H1 (cell line): ENCODE data around the gene MPPED2. TPM values are rescaled to one million over a fixed set of nuclear protein-coding genes. Genes with fewer than 3 reads are reported as not detected.

Source experiments
- CTCF ChIA-PET: fragments of 300-600 bp; sonication (Branson Sonifier 250); formaldehyde crosslinking; loops from one replicate; lab custom pipeline; 2021; ENCODE audit not compliant: partially characterized antibody; lab: Charles Lee
- POLR2A ChIA-PET: fragments of 300-600 bp; sonication (Branson Sonifier 250); formaldehyde crosslinking; loops from one replicate; lab custom pipeline; 2021; ENCODE audit warnings: inconsistent platforms; ENCODE audit not compliant: partially characterized antibody; lab: Charles Lee
- DNase-seq, 2 experiments: peaks; one replicate each; pipeline versions ENCODE4 v3.0.0 to v3.0.0-alpha.2; 2010 to 2022; ENCODE audit warnings: low spot score in 2 of 2, low read depth in 1 of 2, mixed read lengths in 1 of 2
- FAIRE-seq: peaks from 2 replicates; lab custom pipeline; 2011; peaks lifted over from hg19 to GRCh38; lab: Jason Lieb, UNC
- H2AFZ ChIP-seq: 2 replicates; pipeline ENCODE4 v1.8.1; 2012; ENCODE audit warnings: low read length, inconsistent platforms
- H2AK5ac ChIP-seq: 2 replicates; pipeline ENCODE4 v1.6.1; 2013; ENCODE audit warnings: low read depth, low read length
- H2BK120ac ChIP-seq: replicated peaks from 2 replicates; pipeline ENCODE3; 2013; ENCODE audit warnings: low read depth, low read length, inconsistent platforms
- H2BK12ac ChIP-seq: 2 replicates; pipeline ENCODE4 v1.6.1; 2013; ENCODE audit warnings: low read depth, low read length
- H2BK15ac ChIP-seq: 2 replicates; pipeline ENCODE4 v1.6.1; 2013; ENCODE audit warnings: low read length
- H2BK20ac ChIP-seq: 2 replicates; pipeline ENCODE4 v1.6.1; 2013; ENCODE audit warnings: low read length
- H2BK5ac ChIP-seq: 2 replicates; pipeline ENCODE4 v1.6.1; 2013; ENCODE audit warnings: low read depth, low read length
- H3K14ac ChIP-seq: 2 replicates; pipeline ENCODE4 v1.6.1; 2013; ENCODE audit warnings: inconsistent platforms; ENCODE audit not compliant: insufficient read length
- H3K18ac ChIP-seq: 2 replicates; pipeline ENCODE4 v1.6.1; 2013; ENCODE audit warnings: low read length; ENCODE audit errors: extremely low read depth
- H3K23ac ChIP-seq: 2 replicates; pipeline ENCODE4 v1.6.1; 2013; ENCODE audit warnings: inconsistent platforms; ENCODE audit not compliant: insufficient read length
- H3K23me2 ChIP-seq: 2 replicates; pipeline ENCODE4 v1.6.1; 2013; ENCODE audit warnings: low read depth, low read length
- H3K27ac ChIP-seq: 2 replicates; pipeline ENCODE4 v1.6.1; 2011; ENCODE audit warnings: low read depth, low read length, inconsistent platforms
- H3K27me3 ChIP-seq, 4 experiments: replicated peaks in 1 of 4; 1 replicate in 1 of 4; 2 replicates in 3 of 4; pipeline versions ENCODE4 v1.6.1 to v1.8.1; 2011 to 2013; ENCODE audit warnings: low read length in 3 of 4, mild to moderate bottlenecking in 3 of 4, inconsistent platforms in 2 of 4, mixed read lengths in 2 of 4, moderate library complexity in 1 of 4; ENCODE audit not compliant: control insufficient read depth in 3 of 4, insufficient read depth in 3 of 4; ENCODE audit errors: extremely low read depth in 1 of 4
- H3K36me3 ChIP-seq, 4 experiments: 2 replicates each; pipeline versions ENCODE4 v1.6.1 to v1.8.1; 2011 to 2013; ENCODE audit warnings: mild to moderate bottlenecking in 4 of 4, low read length in 3 of 4, moderate library complexity in 2 of 4, control low read depth in 1 of 4, inconsistent platforms in 1 of 4; ENCODE audit not compliant: insufficient read depth in 4 of 4, control insufficient read depth in 2 of 4
- H3K4ac ChIP-seq: replicated peaks from 2 replicates; pipeline ENCODE3; 2013; ENCODE audit warnings: low read length, low read depth, mixed read lengths, inconsistent platforms; ENCODE audit not compliant: insufficient read length
- H3K4me1 ChIP-seq, 4 experiments: replicated peaks in 1 of 4; 1 replicate in 1 of 4; 2 replicates in 3 of 4; pipeline versions ENCODE4 v1.6.1 to v1.8.1; 2011 to 2013; ENCODE audit warnings: low read length in 3 of 4, inconsistent platforms in 2 of 4, mixed read lengths in 1 of 4; ENCODE audit not compliant: insufficient read depth in 4 of 4, control insufficient read depth in 3 of 4
- H3K4me2 ChIP-seq, 2 experiments: 2 replicates each; pipeline versions ENCODE4 v1.6.1 to v1.8.1; 2011 to 2013; ENCODE audit warnings: low read depth in 2 of 2, low read length in 2 of 2, control low read depth in 1 of 2, inconsistent platforms in 1 of 2, mild to moderate bottlenecking in 1 of 2; ENCODE audit not compliant: insufficient read depth in 1 of 2
- H3K4me3 ChIP-seq, 4 experiments: fragments of 200-600, 300-600 bp in 1 of 4; sonication (generic), shearing (Covaris generic), sonication (Bioruptor Twin) in 1 of 4; 2 replicates each; pipeline versions ENCODE4 v1.5.1 to v1.8.1; 2011 to 2016; ENCODE audit warnings: low read length in 4 of 4, low read depth in 3 of 4, control low read depth in 2 of 4, inconsistent platforms in 2 of 4, mild to moderate bottlenecking in 2 of 4, mixed read lengths in 1 of 4, moderate library complexity in 1 of 4; ENCODE audit not compliant: insufficient read depth in 2 of 4; ENCODE audit errors: extremely low read depth in 1 of 4
- H3K56ac ChIP-seq: replicated peaks from 2 replicates; pipeline ENCODE3; 2013; ENCODE audit warnings: low read depth, mild to moderate bottlenecking, mixed read lengths, low read length, inconsistent platforms; ENCODE audit not compliant: insufficient read length
- H3K79me1 ChIP-seq: 2 replicates; pipeline ENCODE4 v1.6.1; 2013; ENCODE audit warnings: low read depth, low read length, control low read depth
- H3K79me2 ChIP-seq, 2 experiments: 2 replicates each; pipeline versions ENCODE4 v1.6.1 to v1.8.1; 2012 to 2013; ENCODE audit warnings: low read length in 2 of 2, mild to moderate bottlenecking in 2 of 2, inconsistent platforms in 1 of 2; ENCODE audit not compliant: insufficient read depth in 2 of 2, control insufficient read depth in 1 of 2
- H3K9ac ChIP-seq, 4 experiments: replicated peaks in 1 of 4; 1 replicate in 1 of 4; 2 replicates in 3 of 4; pipeline versions ENCODE4 v1.6.1 to v1.8.1; 2011 to 2013; ENCODE audit warnings: low read depth in 3 of 4, low read length in 3 of 4, control low read depth in 2 of 4, mild to moderate bottlenecking in 2 of 4, moderate library complexity in 2 of 4, inconsistent platforms in 1 of 4; ENCODE audit errors: extremely low read depth in 1 of 4
- H3K9me3 ChIP-seq, 2 experiments: 2 replicates each; pipeline versions ENCODE4 v1.6.1 to v1.8.1; 2012 to 2013; ENCODE audit warnings: mild to moderate bottlenecking in 2 of 2, moderate library complexity in 2 of 2, control low read depth in 1 of 2, inconsistent platforms in 1 of 2, low read depth in 1 of 2, low read length in 1 of 2, mixed read lengths in 1 of 2; ENCODE audit not compliant: insufficient read depth in 2 of 2
- H4K20me1 ChIP-seq, 2 experiments: replicated peaks in 1 of 2; 2 replicates each; pipeline versions ENCODE3 to v1.8.1; 2011 to 2013; ENCODE audit warnings: inconsistent platforms in 2 of 2, low read length in 2 of 2, mild to moderate bottlenecking in 1 of 2; ENCODE audit not compliant: insufficient read depth in 2 of 2, control insufficient read depth in 1 of 2
- H4K5ac ChIP-seq: 2 replicates; pipeline ENCODE4 v1.6.1; 2013; ENCODE audit warnings: low read length, low read depth, mixed read lengths, inconsistent platforms; ENCODE audit not compliant: insufficient read length
- H4K8ac ChIP-seq: 2 replicates; pipeline ENCODE4 v1.8.0; 2013; ENCODE audit warnings: mild to moderate bottlenecking, moderate library complexity, low read length, inconsistent platforms; ENCODE audit not compliant: insufficient read depth; ENCODE audit errors: extremely low read depth
- H4K91ac ChIP-seq: replicated peaks from 2 replicates; pipeline ENCODE3; 2013; ENCODE audit warnings: low read length, mixed read lengths, inconsistent platforms; ENCODE audit not compliant: insufficient read length
- CHD2 ChIP-seq: IDR thresholded peaks from 2 replicates; pipeline ENCODE4 v1.6.1; 2012; ENCODE audit warnings: low read length, improper control_type of control experiment
- NANOG ChIP-seq: IDR thresholded peaks from 2 replicates; pipeline ENCODE4 v1.6.1; 2011; ENCODE audit warnings: low read length, low read depth, mild to moderate bottlenecking, inconsistent platforms; ENCODE audit not compliant: insufficient read depth, poor library complexity, severe bottlenecking
- POLR2AphosphoS5 ChIP-seq: IDR thresholded peaks from 2 replicates; pipeline ENCODE4 v1.6.1; 2011; ENCODE audit warnings: low read depth, low read length
- POU5F1 ChIP-seq: IDR thresholded peaks from 2 replicates; pipeline ENCODE4 v1.6.1; 2011; ENCODE audit warnings: low read depth, mild to moderate bottlenecking, low read length, moderate library complexity
- ZNF274 ChIP-seq: IDR thresholded peaks from 2 replicates; pipeline ENCODE4 v1.7.0; 2012; ENCODE audit warnings: low read length, borderline replicate concordance; ENCODE audit errors: extremely low read depth
- WGBS, 2 experiments: shearing (Covaris generic) in 1 of 2; methylation state at CpG; one replicate each; pipeline versions ENCODE4 v1.1.6 to v1.1.7; 2013 to 2015; ENCODE audit warnings: low lambda C conversion rate in 2 of 2, mixed read lengths in 2 of 2, inconsistent platforms in 1 of 2, low coverage in 1 of 2, missing lambda C conversion rate in 1 of 2; ENCODE audit not compliant: insufficient replicate concordance in 2 of 2, insufficient coverage in 1 of 2, insufficient read length in 1 of 2; ENCODE audit errors: extremely low coverage in 1 of 2, missing lambda C conversion rate in 1 of 2; 5-methylcytosine and 5-hydroxymethylcytosine counted together
- polyA plus RNA-seq, 7 experiments: library from polyadenylated mRNA; depleted of rRNA in 3 of 7; stranded (reverse) in 5 of 7; unstranded in 2 of 7; fragments of >200 nt in 5 of 7; fragments of 200-250 nt in 2 of 7; gene quantifications; 1 replicate in 5 of 7; 2 replicates in 1 of 7; 4 replicates in 1 of 7; pipeline versions ENCODE4 v1.2.1 to v1.2.3, GENCODE V29; 2011 to 2013; ENCODE audit warnings: missing spikeins in 2 of 7, mixed read lengths in 2 of 7
- total RNA-seq: library from RNA; stranded (reverse); fragmentation: NEBNext Ultra II Directional; extraction: Animal tissue kit (Norgen Biotek cat#: 25700); gene quantifications from 2 replicates; pipeline ENCODE4 v1.2.1, GENCODE V29; 2021

The MPPED2 gene
- total and polyA plus RNA-seq, 2 of the 8 experiments (the other 6 are each of a cell fraction or from before 2014, with no cell fraction given) = 1.3 to 3.5 TPM

GRCh38 chr11:30474151-30474954 is 111.8 kb downstream of the MPPED2 start:
- Histone ChIP-seq H3K9me3 (no peaks in the 10 kb centered on the region), H3K14ac (no peak overlapping the region), H2BK120ac (no peak overlapping the region), H3K36me3 (no peaks in the 10 kb centered on the region), H3K79me2 (no peaks in the 10 kb centered on the region), H3K79me1 (no peaks in the 10 kb centered on the region), H2AK5ac (no peak overlapping the region), H4K91ac (no peak overlapping the region), H4K8ac (no peak overlapping the region), H3K18ac (no peak overlapping the region), H3K9ac (no peak overlapping the region), H2BK5ac (no peak overlapping the region), H3K27me3 (no peaks in the 10 kb centered on the region), H3K23me2 (no peaks in the 10 kb centered on the region), H3K23ac (no peak overlapping the region), H3K56ac (no peak overlapping the region), H3K4ac (no peak overlapping the region), H2BK12ac (no peak overlapping the region), H4K20me1 (no peaks in the 10 kb centered on the region), H3K27ac (no peak overlapping the region), H2BK20ac (no peak overlapping the region), H3K4me3 (no peak overlapping the region), H4K5ac (no peak overlapping the region), H3K4me2 (no peak overlapping the region), H2AFZ (no peak overlapping the region), H2BK15ac (no peak overlapping the region), H3K4me1 (peaks cover 0 to 7% (median 5%) of the 10 kb centered on the region in 4 experiments; a peak in 5 of 7 replicates)
- POLR2A ChIA-PET = interaction anchor here (0.9 kb wide), 1 partner anchor 16 kb away, joined by 3 read pairs; no protein-coding TSS in a partner anchor
- WGBS, 2 experiments = 91% methylated on average over 4 of the region's 4 CpGs; no CpG with 5 or more reads in 1 of the 2 experiments
- FAIRE-seq (no peak), DNase-seq (no peak)
- TF ChIP-seq POU5F1 (no peak), POLR2AphosphoS5 (no peak), ZNF274 (no peak), CHD2 (no peak), NANOG (no peak)
- CTCF ChIA-PET = interaction anchor here (0.8 to 1.6 kb wide), 3 partner anchors 60 to 346 kb away, joined by 3 to 4 read pairs (median 3); no protein-coding TSS in a partner anchor
